HEK293 (cell line): Measurements from ENCODE around the gene PERM1.

Source experiments
- BCL11A ChIP-seq: fragments of 450-650 bp; formaldehyde crosslinking; IDR thresholded peaks from 2 replicates; pipeline ENCODE4 v1.5.1; 2016; ENCODE audit warnings: low read depth, missing biosample characterization, missing genetic modification characterization
- GFI1B ChIP-seq: fragments of 450-650 bp; formaldehyde crosslinking; IDR thresholded peaks from 2 replicates; pipeline ENCODE4 v1.5.1; 2016; ENCODE audit warnings: missing biosample characterization, missing genetic modification characterization
- GLI4 ChIP-seq: fragments of 450-650 bp; formaldehyde crosslinking; IDR thresholded peaks from 2 replicates; pipeline ENCODE4 v1.5.1; 2016; ENCODE audit warnings: missing biosample characterization, missing genetic modification characterization
- HOXA7 ChIP-seq: sonication (generic); formaldehyde crosslinking; IDR thresholded peaks from 2 replicates; pipeline ENCODE4 v1.8.1; 2022; ENCODE audit warnings: missing genetic modification reagents, borderline replicate concordance
- HOXC10 ChIP-seq: sonication (generic); formaldehyde crosslinking; IDR thresholded peaks from 2 replicates; pipeline ENCODE4 v1.8.1; 2023; ENCODE audit warnings: mild to moderate bottlenecking, missing genetic modification reagents
- MYNN ChIP-seq: fragments of 450-650 bp; formaldehyde crosslinking; IDR thresholded peaks from 2 replicates; pipeline ENCODE4 v1.5.1; 2016; ENCODE audit warnings: missing biosample characterization, missing genetic modification characterization, borderline replicate concordance
- OSR2 ChIP-seq: fragments of 450-650 bp; formaldehyde crosslinking; IDR thresholded peaks from 2 replicates; pipeline ENCODE4 v1.5.1; 2016; ENCODE audit warnings: missing biosample characterization, missing genetic modification characterization
- PBX3 ChIP-seq: sonication (generic); formaldehyde crosslinking; IDR thresholded peaks from 2 replicates; pipeline ENCODE4 v1.8.1; 2022; ENCODE audit warnings: mild to moderate bottlenecking, moderate library complexity, missing genetic modification reagents
- REPIN1 ChIP-seq: fragments of 450-650 bp; formaldehyde crosslinking; IDR thresholded peaks from 2 replicates; pipeline ENCODE4 v1.5.1; 2017; ENCODE audit warnings: missing biosample characterization, missing genetic modification characterization, low read depth
- SALL2 ChIP-seq: fragments of 450-650 bp; formaldehyde crosslinking; IDR thresholded peaks from 2 replicates; pipeline ENCODE4 v1.5.0; 2017; ENCODE audit warnings: missing biosample characterization, mild to moderate bottlenecking, missing genetic modification characterization, borderline replicate concordance
- WT1 ChIP-seq: fragments of 450-650 bp; formaldehyde crosslinking; IDR thresholded peaks from 2 replicates; pipeline ENCODE4 v1.5.1; 2016; ENCODE audit warnings: missing biosample characterization, missing genetic modification characterization
- ZFP3 ChIP-seq: fragments of 450-650 bp; formaldehyde crosslinking; IDR thresholded peaks from 2 replicates; pipeline ENCODE4 v1.5.1; 2016; ENCODE audit warnings: low read depth, missing biosample characterization, missing genetic modification characterization
- ZFP69B ChIP-seq: fragments of 450-650 bp; formaldehyde crosslinking; IDR thresholded peaks from 2 replicates; pipeline ENCODE4 v1.5.1; 2016; ENCODE audit warnings: missing biosample characterization, missing genetic modification characterization
- ZNF10 ChIP-seq: fragments of 450-650 bp; formaldehyde crosslinking; IDR thresholded peaks from 2 replicates; pipeline ENCODE4 v1.5.1; 2017; ENCODE audit warnings: missing biosample characterization, missing genetic modification characterization
- ZNF121 ChIP-seq: fragments of 450-650 bp; formaldehyde crosslinking; IDR thresholded peaks from 2 replicates; pipeline ENCODE4 v1.5.1; 2016; ENCODE audit warnings: missing biosample characterization, missing genetic modification characterization
- ZNF155 ChIP-seq: fragments of 450-650 bp; formaldehyde crosslinking; IDR thresholded peaks from 2 replicates; pipeline ENCODE4 v1.5.1; 2016; ENCODE audit warnings: missing biosample characterization, missing genetic modification characterization
- ZNF16 ChIP-seq: fragments of 450-650 bp; formaldehyde crosslinking; IDR thresholded peaks from 2 replicates; pipeline ENCODE4 v1.5.1; 2016; ENCODE audit warnings: low read depth, missing biosample characterization, missing genetic modification characterization
- ZNF175 ChIP-seq: fragments of 450-650 bp; formaldehyde crosslinking; IDR thresholded peaks from 2 replicates; pipeline ENCODE4 v1.5.1; 2016; ENCODE audit warnings: missing biosample characterization, missing genetic modification characterization
- ZNF23 ChIP-seq: fragments of 450-650 bp; formaldehyde crosslinking; IDR thresholded peaks from 2 replicates; pipeline ENCODE4 v1.5.1; 2016; ENCODE audit warnings: missing biosample characterization, missing genetic modification characterization, borderline replicate concordance
- ZNF24 ChIP-seq: fragments of 450-650 bp; formaldehyde crosslinking; IDR thresholded peaks from 2 replicates; pipeline ENCODE4 v1.5.1; 2016; ENCODE audit warnings: missing biosample characterization, missing genetic modification characterization
- ZNF302 ChIP-seq: fragments of 450-650 bp; formaldehyde crosslinking; IDR thresholded peaks from 2 replicates; pipeline ENCODE4 v1.5.1; 2016; ENCODE audit warnings: missing biosample characterization, missing genetic modification characterization, low read depth
- ZNF416 ChIP-seq: fragments of 450-650 bp; formaldehyde crosslinking; IDR thresholded peaks from 2 replicates; pipeline ENCODE4 v1.5.1; 2016; ENCODE audit warnings: missing biosample characterization, missing genetic modification characterization
- ZNF514 ChIP-seq: fragments of 450-650 bp; formaldehyde crosslinking; IDR thresholded peaks from 2 replicates; pipeline ENCODE4 v1.5.1; 2016; ENCODE audit warnings: missing biosample characterization, missing genetic modification characterization
- ZNF521 ChIP-seq: fragments of 450-650 bp; formaldehyde crosslinking; IDR thresholded peaks from 2 replicates; pipeline ENCODE4 v1.5.1; 2017; ENCODE audit warnings: missing biosample characterization, mild to moderate bottlenecking, missing genetic modification characterization
- ZNF529 ChIP-seq: fragments of 450-650 bp; formaldehyde crosslinking; IDR thresholded peaks from 2 replicates; pipeline ENCODE4 v1.5.1; 2017; ENCODE audit warnings: missing genetic modification characterization, missing biosample characterization; ENCODE audit not compliant: insufficient replicate concordance
- ZNF585B ChIP-seq: fragments of 450-650 bp; formaldehyde crosslinking; IDR thresholded peaks from 2 replicates; pipeline ENCODE4 v1.5.1; 2016; ENCODE audit warnings: missing biosample characterization, missing genetic modification characterization
- ZNF596 ChIP-seq: fragments of 450-650 bp; IDR thresholded peaks from 2 replicates; pipeline ENCODE4 v1.5.0; 2018; ENCODE audit warnings: missing biosample characterization, mild to moderate bottlenecking, missing genetic modification characterization, moderate library complexity
- ZNF610 ChIP-seq: fragments of 450-650 bp; formaldehyde crosslinking; IDR thresholded peaks from 2 replicates; pipeline ENCODE4 v1.5.1; 2016; ENCODE audit warnings: missing biosample characterization, missing genetic modification characterization, borderline replicate concordance
- ZNF645 ChIP-seq: fragments of 450-650 bp; formaldehyde crosslinking; IDR thresholded peaks from 2 replicates; pipeline ENCODE4; 2016; ENCODE audit warnings: missing biosample characterization, missing genetic modification characterization
- ZNF785 ChIP-seq: fragments of 450-650 bp; formaldehyde crosslinking; IDR thresholded peaks from 2 replicates; pipeline ENCODE4 v1.5.1; 2016; ENCODE audit warnings: missing biosample characterization, missing genetic modification characterization
- ZNF792 ChIP-seq: fragments of 450-650 bp; formaldehyde crosslinking; IDR thresholded peaks from 2 replicates; pipeline ENCODE4 v1.5.1; 2016; ENCODE audit warnings: missing biosample characterization, missing genetic modification characterization
- ZNF843 ChIP-seq: fragments of 450-650 bp; formaldehyde crosslinking; IDR thresholded peaks from 2 replicates; pipeline ENCODE4 v1.5.1; 2016; ENCODE audit warnings: missing biosample characterization, missing genetic modification characterization
- ZSCAN16 ChIP-seq: fragments of 450-650 bp; formaldehyde crosslinking; IDR thresholded peaks from 2 replicates; pipeline ENCODE4 v1.5.1; 2016; ENCODE audit warnings: missing biosample characterization, missing genetic modification characterization
- TF ChIP-seq, protein P1 (sequence below): fragments of 450-650 bp; formaldehyde crosslinking; IDR thresholded peaks from 2 replicates; pipeline ENCODE4 v1.5.1; 2016; ENCODE audit warnings: missing biosample characterization, missing genetic modification characterization, borderline replicate concordance

The PERM1 gene

DNA sequence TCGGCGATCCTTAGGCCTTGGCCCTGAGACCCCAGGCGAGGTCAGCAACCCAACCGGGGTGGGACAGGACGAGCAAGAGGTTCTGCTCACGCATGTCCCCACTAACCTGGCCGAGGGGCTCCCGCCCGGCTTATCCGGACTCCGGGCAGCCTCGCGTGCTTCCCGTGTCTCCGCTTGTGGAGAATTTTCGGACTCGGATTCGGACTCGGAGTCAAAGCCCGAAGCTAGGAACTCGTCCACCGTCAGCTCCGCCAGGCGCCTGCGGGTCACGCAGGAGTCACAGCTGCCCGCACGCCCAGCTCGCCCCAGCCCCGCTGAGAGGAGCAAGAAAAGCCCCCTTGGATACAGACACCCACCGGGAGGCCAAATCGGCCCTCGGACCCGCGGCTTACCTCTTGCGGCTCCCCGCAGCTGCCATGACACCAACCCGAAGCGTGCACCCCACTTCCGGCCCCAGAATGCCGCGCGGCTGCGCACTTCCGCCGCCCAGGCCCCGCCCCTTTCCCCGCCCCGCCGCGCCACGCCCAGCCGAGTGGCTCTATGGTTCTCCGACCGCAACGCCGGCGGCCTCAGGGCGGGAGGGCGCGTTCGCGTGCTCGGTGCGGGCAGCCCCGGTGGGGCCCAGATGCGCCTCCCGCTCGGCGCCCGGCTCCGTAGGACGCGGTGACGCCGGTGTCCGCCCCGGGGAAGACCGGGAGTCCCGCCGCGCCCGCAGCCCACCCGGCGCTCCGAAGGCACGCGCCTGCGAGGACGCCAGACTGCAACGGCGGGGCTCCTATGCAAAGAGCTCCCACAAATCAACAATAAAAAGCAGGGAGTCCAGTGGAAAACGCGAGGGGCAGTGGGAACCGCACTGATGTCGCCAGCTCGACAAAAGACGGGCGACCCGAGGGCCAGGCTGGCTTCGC, 22.8 kb downstream of the PERM1 start, which contains the start of gene NOC2L (continued):
- TF ChIP-seq ZNF645 (tag by site-specific recombination) (no peak), HOXC10 (CRISPR knock-in tag) (no peak), ZNF10 (tag by site-specific recombination) (no peak), ZNF792 (tag by site-specific recombination) (no peak), ZNF610 (tag by site-specific recombination) (no peak), GLI4 (tag by site-specific recombination) (no peak), OSR2 (tag by site-specific recombination) (no peak), REPIN1 (no peak), MYNN (tag by site-specific recombination) (no peak), ZSCAN16 (tag by site-specific recombination) (no peak), ZNF529 (tag by site-specific recombination) (no peak), ZNF121 (no peak), WT1 (tag by site-specific recombination) (0 out of 2 replicates have a peak, but pooled peaks have one; percentile 15), ZNF416 (tag by site-specific recombination) (no peak), ZNF24 (tag by site-specific recombination) (no peak), ZNF785 (tag by site-specific recombination) (no peak), ZNF521 (tag by site-specific recombination) (no peak), ZNF23 (tag by site-specific recombination) (no peak), ZNF514 (tag by site-specific recombination) (no peak), ZNF155 (tag by site-specific recombination) (no peak), ZNF843 (tag by site-specific recombination) (peak; percentile 45; the same call in 1 of the 2 replicates), SALL2 (tag by site-specific recombination) (no peak), PBX3 (CRISPR knock-in tag) (0 out of 2 replicates have a peak, but pooled peaks have one; percentile 33), ZNF585B (no peak), ZNF302 (tag by site-specific recombination) (no peak), ZNF16 (tag by site-specific recombination) (no peak), ZNF596 (tag by site-specific recombination) (no peak), GFI1B (tag by site-specific recombination) (no peak), HOXA7 (CRISPR knock-in tag) (no peak), ZFP3 (tag by site-specific recombination) (no peak), ZNF175 (tag by site-specific recombination) (no peak), BCL11A (tag by site-specific recombination) (no peak; the same call in 1 of the 2 replicates), ZFP69B (tag by site-specific recombination) (peak; percentile 83)
- TF ChIP-seq, protein P1, sequence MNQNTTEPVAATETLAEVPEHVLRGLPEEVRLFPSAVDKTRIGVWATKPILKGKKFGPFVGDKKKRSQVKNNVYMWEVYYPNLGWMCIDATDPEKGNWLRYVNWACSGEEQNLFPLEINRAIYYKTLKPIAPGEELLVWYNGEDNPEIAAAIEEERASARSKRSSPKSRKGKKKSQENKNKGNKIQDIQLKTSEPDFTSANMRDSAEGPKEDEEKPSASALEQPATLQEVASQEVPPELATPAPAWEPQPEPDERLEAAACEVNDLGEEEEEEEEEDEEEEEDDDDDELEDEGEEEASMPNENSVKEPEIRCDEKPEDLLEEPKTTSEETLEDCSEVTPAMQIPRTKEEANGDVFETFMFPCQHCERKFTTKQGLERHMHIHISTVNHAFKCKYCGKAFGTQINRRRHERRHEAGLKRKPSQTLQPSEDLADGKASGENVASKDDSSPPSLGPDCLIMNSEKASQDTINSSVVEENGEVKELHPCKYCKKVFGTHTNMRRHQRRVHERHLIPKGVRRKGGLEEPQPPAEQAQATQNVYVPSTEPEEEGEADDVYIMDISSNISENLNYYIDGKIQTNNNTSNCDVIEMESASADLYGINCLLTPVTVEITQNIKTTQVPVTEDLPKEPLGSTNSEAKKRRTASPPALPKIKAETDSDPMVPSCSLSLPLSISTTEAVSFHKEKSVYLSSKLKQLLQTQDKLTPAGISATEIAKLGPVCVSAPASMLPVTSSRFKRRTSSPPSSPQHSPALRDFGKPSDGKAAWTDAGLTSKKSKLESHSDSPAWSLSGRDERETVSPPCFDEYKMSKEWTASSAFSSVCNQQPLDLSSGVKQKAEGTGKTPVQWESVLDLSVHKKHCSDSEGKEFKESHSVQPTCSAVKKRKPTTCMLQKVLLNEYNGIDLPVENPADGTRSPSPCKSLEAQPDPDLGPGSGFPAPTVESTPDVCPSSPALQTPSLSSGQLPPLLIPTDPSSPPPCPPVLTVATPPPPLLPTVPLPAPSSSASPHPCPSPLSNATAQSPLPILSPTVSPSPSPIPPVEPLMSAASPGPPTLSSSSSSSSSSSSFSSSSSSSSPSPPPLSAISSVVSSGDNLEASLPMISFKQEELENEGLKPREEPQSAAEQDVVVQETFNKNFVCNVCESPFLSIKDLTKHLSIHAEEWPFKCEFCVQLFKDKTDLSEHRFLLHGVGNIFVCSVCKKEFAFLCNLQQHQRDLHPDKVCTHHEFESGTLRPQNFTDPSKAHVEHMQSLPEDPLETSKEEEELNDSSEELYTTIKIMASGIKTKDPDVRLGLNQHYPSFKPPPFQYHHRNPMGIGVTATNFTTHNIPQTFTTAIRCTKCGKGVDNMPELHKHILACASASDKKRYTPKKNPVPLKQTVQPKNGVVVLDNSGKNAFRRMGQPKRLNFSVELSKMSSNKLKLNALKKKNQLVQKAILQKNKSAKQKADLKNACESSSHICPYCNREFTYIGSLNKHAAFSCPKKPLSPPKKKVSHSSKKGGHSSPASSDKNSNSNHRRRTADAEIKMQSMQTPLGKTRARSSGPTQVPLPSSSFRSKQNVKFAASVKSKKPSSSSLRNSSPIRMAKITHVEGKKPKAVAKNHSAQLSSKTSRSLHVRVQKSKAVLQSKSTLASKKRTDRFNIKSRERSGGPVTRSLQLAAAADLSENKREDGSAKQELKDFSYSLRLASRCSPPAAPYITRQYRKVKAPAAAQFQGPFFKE (tag by site-specific recombination), result no peak
